ENCODE data around the gene LMF1. TPM values are rescaled to one million over a fixed set of nuclear protein-coding genes. Genes with fewer than 3 reads are reported as not detected.

Gene LMF1
- polyA plus RNA-seq, 3 donors, result 5.9 to 14.7 (median 10.6) TPM

GRCh38 chr16:997440-998051 is 26.8 kb upstream of the LMF1 start:
- Mint-ChIP-seq H3K4me1 (no peaks in the 10 kb centered on the region), H3K27ac (no peak overlapping the region), H3K4me3 (peak overlapping the region in 1 of 2 donors; percentile 51), H3K36me3 (no peaks in the 10 kb centered on the region), H3K9me3 (peaks cover 20 to 31% (median 23%) of the 10 kb centered on the region in 7 donors), H3K27me3 (ENCODE audit: low read depth in 3 of 3) (peaks cover 26 to 40% (median 29%) of the 10 kb centered on the region in 3 donors)
- WGBS (ENCODE audit: insufficient coverage), result 11% methylated on average over 35 of the region's 39 CpGs
- Histone ChIP-seq H3K4me1 (ENCODE audit: control insufficient read depth in 1 of 2, insufficient read depth in 2 of 2, low read length in 2 of 2) (no peaks in the 10 kb centered on the region), H4K20me1 (ENCODE audit: insufficient read depth, low read length) (no peaks in the 10 kb centered on the region), H3K9ac (ENCODE audit: insufficient read depth, low read length, poor library complexity, severe bottlenecking) (no peak overlapping the region), H3K4me2 (replicated peaks; ENCODE audit: extremely low read depth, low read length, poor library complexity, severe bottlenecking) (no peak overlapping the region), H3K9me3 (replicated peaks in 1 of 2; ENCODE audit: control insufficient read depth in 1 of 2, insufficient read depth in 1 of 2, low read length in 2 of 2) (peaks cover 16 to 26% of the 10 kb centered on the region in 2 donors), H3K27me3 (ENCODE audit: control insufficient read depth in 2 of 2, insufficient read depth in 2 of 2, low read length in 2 of 2) (peaks cover 0 to 18% of the 10 kb centered on the region in 2 donors), H3K79me2 (ENCODE audit: insufficient read depth, low read length) (no peaks in the 10 kb centered on the region), H2AFZ (ENCODE audit: insufficient read depth, low read depth, low read length, poor library complexity, severe bottlenecking) (no peak overlapping the region), H3K4me3 (replicated peaks in 1 of 3; ENCODE audit: low read depth in 2 of 3, low read length in 3 of 3) (no peak overlapping the region), H3K36me3 (replicated peaks in 1 of 2; ENCODE audit: control insufficient read depth in 1 of 2, insufficient read depth in 2 of 2, low read length in 2 of 2) (no peaks in the 10 kb centered on the region), H3K27ac (ENCODE audit: low read depth in 1 of 2, low read length in 2 of 2) (no peak overlapping the region)
- no peak for TF ChIP-seq CTCF (IDR thresholded peaks at IDR 0.05)
- intact Hi-C loops (cut with micrococcal nuclease), result no loop called here
- DNase-seq, result no peak

- H3K36me3 Mint-ChIP-seq, result no peaks in the 10 kb centered on the region
- peaks cover 0 to 18% of the 10 kb centered on the region in 2 donors for H3K27me3 ChIP-seq (ENCODE audit: control insufficient read depth in 2 of 2, insufficient read depth in 2 of 2, low read length in 2 of 2)
- H3K4me3 ChIP-seq (replicated peaks in 1 of 3; ENCODE audit: low read depth in 2 of 3, low read length in 3 of 3), result no peak overlapping the region
- peaks cover 20 to 37% (median 23%) of the 10 kb centered on the region in 7 donors for H3K9me3 Mint-ChIP-seq
- WGBS (ENCODE audit: insufficient coverage), result 60% methylated on average over 1 of the region's 6 CpGs
- no peak overlapping the region for H3K27ac Mint-ChIP-seq
- H4K20me1 ChIP-seq (ENCODE audit: insufficient read depth, low read length), result no peaks in the 10 kb centered on the region
- intact Hi-C loops (cut with micrococcal nuclease), result no loop called here
- H2AFZ ChIP-seq (ENCODE audit: insufficient read depth, low read depth, low read length, poor library complexity, severe bottlenecking), result no peak overlapping the region
- no peak overlapping the region for H3K9ac ChIP-seq (ENCODE audit: insufficient read depth, low read length, poor library complexity, severe bottlenecking)
- no peaks in the 10 kb centered on the region for H3K36me3 ChIP-seq (replicated peaks in 1 of 2; ENCODE audit: control insufficient read depth in 1 of 2, insufficient read depth in 2 of 2, low read length in 2 of 2)
- H3K9me3 ChIP-seq (replicated peaks in 1 of 2; ENCODE audit: control insufficient read depth in 1 of 2, insufficient read depth in 1 of 2, low read length in 2 of 2), result peaks cover 16 to 26% of the 10 kb centered on the region in 2 donors
- no peaks in the 10 kb centered on the region for H3K4me1 Mint-ChIP-seq
- TF ChIP-seq CTCF (IDR thresholded peaks at IDR 0.05), result no peak
- H3K4me2 ChIP-seq (replicated peaks; ENCODE audit: extremely low read depth, low read length, poor library complexity, severe bottlenecking), result no peak overlapping the region
- peaks cover 29 to 40% (median 29%) of the 10 kb centered on the region in 3 donors for H3K27me3 Mint-ChIP-seq (ENCODE audit: low read depth in 3 of 3)
- H3K27ac ChIP-seq (ENCODE audit: low read depth in 1 of 2, low read length in 2 of 2), result no peak overlapping the region
- no peak for DNase-seq
- H3K4me3 Mint-ChIP-seq, result no peak overlapping the region
- no peaks in the 10 kb centered on the region for H3K4me1 ChIP-seq (ENCODE audit: control insufficient read depth in 1 of 2, insufficient read depth in 2 of 2, low read length in 2 of 2)
- no peaks in the 10 kb centered on the region for H3K79me2 ChIP-seq (ENCODE audit: insufficient read depth, low read length)
These were observed 25.9 kb upstream of the LMF1 start for GRCh38 chr16:996681-997080.

All from CD14-positive monocyte (primary cell).